A172 (cell line): ENCODE measurements around the gene SPEN. TPM values are rescaled to one million over a fixed set of nuclear protein-coding genes. Genes with fewer than 3 reads are reported as not detected.
"Not testable (repeated sequence)": the region's sequence is repeated elsewhere in the genome, so short reads cannot be mapped to it uniquely, and the experiment has no call there.

ENCODE experiments used
- DNase-seq: peaks from one replicate; pipeline ENCODE4 v3.0.0-alpha.2; 2015; ENCODE audit warnings: low spot score
- total RNA-seq: library from RNA; depleted of rRNA; stranded (reverse); fragments of >200 nt; shearing (Covaris generic); gene quantifications from 2 replicates; pipeline ENCODE4 v1.2.3, GENCODE V29; 2014

Gene SPEN
- total RNA-seq, 1 experiment from 2014 or later, result 15.8 TPM

DNA sequence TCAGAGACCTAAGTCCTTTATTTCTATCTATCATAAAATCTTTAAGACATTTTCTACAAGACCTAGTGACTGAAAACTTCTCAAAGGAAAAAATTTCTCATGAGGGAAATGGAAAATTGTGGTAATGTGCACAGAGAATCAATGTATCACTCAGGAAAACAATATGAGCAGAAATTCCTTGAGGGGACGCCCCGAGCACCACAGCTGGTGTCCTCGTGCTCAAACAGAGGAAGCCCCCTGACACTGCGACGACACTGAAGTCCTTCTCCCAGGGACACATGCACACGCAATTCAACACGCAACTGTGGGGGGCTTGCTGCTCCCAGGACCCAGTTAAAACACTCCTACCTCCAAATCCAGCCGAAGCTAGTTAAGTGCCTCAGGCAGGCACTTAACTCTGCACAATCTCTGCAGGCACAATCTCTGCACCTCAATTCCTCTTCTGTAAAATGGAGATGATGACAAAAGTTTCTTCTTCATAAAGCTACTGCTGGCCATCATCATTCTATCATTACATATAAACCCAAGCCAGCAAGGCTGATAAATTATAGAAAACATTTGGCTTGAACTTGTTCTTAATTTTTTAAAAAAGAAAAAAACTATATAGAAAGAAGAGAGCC lies 112.4 kb downstream of the SPEN start:
- DNase-seq, result no peak

DNA sequence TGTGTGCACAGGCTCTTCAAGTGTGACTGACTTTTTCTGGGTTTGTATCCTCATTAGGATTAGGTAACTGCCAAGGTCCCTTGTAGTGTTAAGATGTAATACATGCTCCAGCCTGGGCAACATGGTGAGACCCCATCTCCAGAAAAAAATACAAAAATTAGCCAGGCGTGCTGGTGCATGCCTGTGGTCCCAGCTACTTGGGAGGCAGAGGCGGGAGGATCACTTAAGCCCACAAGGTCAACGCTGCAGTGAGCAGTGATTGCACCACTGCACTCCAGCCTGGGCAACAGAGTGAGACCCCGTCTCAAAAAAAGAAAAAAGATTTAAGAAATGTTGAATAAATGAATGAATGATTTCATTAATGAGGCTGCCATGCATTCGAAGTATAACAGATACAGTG lies 113.3 kb downstream of the SPEN start:
- DNase-seq, result no peak

DNA sequence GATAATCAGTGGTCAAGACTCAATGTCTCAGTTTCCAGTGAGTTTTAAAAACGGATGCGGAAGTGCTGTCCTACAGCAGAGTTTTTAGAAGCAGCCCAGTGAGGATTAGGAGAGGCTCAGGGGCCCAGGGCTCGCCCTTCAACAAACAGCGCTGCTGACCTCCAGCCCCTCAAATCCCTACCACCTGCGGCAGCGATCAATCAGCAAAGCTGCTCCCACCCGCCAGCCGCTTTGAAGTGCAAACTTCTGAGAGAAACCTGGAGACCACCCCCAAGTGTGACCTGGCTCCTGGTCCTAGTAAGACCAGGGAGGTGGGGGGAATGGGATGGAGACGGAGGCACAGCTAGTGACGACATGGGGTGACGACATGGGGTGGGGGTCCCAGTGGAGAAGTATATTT lies 114.0 kb downstream of the SPEN start:
- DNase-seq, result no peak

DNA sequence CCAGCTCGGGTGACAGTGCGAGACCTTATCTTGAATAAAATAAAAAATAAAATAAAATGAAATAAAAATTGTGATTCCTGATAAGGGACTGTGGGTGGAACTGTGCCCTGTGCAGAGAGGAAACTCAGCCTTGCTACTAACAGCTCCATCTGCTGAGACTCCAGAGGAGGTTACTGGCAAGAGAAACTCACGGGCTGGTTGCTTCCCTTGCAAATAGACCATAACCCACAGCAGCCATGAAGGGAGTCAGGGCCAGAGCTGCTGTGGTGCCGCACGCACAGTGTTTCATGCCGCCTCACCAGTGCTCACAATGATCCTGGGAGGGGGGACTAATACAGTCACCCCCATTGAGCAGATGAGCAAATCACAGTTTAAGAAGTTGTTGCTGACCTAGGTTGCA lies 114.7 kb downstream of the SPEN start:
- no peak for DNase-seq

DNA sequence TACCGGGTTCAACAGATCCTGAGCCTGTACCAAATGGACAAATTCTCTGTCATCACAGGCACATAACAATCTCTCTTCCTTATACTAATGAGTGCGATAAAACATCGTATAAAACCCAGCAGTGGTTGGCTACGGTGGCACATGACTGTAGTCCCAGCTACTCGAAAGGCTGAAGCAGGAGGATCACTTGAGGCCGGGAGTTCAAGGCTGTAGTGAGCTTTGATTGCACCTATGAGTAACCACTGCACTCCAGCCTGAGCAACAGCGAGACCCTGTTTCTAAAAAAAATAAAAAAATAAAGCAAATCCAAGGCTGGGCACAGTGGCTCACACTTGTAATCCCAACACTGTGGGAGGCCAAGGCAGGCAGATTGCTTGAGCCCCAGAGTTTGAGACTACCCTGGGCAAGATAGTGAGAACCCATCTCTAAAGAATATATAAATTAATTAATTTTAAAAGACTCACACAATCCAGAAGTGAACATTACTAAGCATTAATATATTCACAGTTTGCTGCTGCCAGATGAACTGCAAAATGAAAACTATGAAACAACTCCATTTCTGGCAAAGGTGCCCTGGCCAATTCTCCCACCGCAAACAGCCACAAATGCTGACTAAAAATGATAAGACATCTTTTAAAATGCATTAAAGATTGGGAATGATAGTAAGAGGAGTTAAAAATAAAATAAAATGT lies 115.3 kb downstream of the SPEN start:
- DNase-seq, result no peak

DNA sequence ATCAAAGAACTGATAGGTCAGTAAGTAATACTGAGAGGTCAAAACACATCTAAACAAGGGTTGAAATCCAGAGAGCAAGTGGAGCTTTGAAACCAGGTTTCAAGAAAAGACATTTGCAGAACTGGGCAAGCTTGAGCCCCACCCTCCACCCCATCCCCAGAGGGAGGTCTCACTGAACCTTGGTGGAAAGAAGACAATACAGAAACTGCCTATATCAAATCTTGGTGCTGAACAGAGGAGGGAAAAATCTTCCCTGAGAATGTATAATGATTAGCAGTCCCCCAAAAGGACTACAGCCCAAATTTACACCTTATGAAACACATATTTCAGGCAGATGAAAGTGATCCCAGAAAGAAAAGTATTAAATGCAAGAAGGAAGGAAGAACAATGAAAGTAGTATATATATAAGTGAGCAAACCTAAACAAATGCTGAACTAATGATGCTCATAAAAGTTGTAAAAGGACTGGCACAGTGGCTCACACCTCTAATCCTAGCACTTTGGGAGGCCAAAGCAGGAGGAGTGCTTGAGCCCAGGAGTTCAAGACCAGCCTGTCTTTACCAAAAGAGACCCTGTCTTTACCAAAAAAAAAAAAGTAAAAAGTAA lies 116.0 kb downstream of the SPEN start:
- DNase-seq, result no peak

DNA sequence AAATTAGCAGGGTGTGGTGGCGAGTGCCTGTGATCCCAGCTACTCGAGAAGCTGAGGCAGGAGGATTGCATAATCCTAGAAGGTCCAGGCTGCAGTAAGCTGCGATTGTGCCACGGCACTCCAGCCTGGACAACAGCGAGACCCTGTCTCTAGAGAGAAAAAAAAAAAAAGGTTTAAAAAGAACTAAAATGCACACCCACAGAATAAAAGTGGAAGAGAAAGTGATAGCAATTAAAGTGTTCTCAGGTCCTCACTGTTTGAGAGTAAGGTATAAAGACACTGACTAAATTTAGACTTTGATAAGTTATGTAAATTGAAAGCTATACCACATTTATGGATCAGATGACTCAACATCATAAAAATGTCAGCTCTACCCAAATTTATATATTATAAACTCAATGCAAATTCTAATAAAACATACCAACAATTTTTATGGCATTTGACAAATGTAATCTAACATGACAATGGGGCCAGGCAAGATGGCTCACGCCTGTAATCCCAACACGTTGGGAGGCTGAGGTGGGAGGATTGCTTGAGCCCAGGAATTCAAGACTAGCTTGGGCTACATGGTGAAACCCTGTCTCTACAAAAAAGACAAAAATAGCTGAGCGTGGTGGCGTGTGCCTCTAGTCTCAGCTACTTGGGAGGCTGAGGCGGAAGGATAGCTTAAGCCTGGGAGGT lies 116.6 kb downstream of the SPEN start:
- no peak for DNase-seq

DNA sequence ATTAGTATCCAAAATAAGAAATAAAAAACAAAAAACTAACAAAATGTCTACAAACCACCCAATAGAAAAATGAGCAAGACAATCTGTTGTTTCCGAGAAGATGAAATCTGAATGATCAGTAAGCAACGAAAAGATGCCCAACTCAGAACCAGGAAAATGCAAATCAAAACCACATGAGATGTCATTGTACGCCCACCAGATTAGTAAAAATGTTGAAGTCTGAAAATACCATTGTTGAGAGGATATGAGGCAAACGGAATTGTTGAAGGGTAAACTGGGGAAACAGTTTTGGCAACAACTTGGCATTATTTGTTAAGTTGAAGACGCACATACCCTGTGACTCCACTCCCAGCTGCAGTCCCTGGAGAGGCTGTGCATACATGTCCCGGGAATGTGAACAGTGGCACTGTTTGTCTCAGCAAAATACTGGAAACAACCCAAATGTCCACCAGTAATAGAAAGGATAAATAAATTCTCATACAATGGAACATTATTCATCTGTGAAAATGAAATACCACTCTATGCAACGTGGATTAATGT lies 117.8 kb downstream of the SPEN start:
- DNase-seq, result no peak

DNA sequence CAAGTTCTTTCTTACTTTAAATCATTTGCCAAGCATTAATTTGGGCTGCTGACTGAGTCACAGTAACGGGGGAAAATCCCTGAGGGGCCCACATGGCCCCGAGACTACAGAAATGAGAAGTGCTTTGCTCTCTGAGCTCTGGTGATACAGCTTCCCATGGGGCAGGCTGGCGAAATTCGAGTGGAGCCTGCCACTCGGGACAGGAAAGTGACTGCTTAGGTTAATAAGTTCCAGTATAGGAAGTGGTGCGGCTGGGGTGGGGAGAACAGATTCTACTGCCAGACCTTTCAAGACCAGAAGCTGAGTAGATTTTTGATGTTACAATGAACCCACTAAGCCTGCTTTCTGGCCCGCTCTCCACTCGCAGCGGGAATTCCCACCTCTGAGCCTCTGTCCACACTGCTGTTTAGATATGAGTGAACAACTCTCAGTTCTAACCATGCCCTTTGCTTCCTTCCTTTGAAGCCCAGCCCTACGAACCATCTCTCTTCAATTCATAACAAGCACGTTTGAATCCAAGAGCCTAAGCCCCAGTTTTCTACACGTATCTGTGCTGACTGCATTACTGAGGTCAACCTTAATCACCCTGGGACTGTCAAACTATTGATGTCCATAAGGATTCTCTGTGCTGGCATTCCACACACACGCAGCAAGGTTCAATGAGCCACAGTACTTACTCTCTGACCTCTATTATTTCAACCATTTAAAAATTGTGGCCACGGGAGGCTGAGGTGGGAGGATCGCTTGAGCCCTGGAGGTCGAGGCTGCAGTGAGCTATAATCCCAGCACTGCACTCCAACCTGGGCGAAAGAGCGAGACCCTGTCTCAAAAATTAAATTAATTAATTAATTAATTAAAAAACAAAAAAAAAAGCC lies 118.8 kb downstream of the SPEN start:
- DNase-seq, result no peak

DNA sequence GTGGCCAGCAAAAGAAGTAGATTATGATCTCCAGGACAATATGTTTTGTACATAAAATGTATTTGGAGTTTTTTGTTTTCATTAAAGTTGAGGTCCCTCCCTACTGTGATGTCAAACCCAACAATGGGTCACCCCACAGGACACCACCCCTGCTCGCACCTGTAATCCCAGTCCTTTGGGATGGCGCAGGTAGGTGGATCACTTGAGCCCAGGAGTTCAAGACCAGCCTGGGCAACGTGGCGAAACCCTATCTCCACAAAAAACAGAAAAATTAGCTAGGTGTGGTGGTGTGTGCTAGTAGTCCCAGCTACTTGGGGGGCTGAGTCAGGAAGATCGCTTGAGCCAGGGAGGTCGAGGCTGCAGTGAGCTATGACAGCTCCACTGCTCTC lies 119.4 kb downstream of the SPEN start:
- no peak for DNase-seq

DNA sequence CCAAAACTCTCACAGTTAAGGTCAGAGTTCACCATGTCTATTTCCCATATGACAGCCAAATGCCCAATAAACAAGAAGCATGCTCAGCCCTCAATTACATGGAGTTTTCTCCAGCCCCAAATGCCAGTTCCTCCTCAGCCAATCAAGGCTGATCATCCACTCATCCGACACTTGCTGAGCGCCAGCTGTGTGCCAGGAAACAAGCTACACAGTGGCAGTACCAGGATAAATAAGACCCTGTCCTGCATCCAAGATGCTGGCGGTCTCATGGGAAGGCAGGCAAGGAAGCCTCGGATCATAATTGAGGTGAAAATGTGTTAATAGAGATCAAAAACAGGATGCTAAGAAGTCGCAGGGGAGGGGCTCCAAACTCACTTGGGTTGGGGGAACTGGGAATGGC lies 120.7 kb downstream of the SPEN start:
- no peak for DNase-seq

DNA sequence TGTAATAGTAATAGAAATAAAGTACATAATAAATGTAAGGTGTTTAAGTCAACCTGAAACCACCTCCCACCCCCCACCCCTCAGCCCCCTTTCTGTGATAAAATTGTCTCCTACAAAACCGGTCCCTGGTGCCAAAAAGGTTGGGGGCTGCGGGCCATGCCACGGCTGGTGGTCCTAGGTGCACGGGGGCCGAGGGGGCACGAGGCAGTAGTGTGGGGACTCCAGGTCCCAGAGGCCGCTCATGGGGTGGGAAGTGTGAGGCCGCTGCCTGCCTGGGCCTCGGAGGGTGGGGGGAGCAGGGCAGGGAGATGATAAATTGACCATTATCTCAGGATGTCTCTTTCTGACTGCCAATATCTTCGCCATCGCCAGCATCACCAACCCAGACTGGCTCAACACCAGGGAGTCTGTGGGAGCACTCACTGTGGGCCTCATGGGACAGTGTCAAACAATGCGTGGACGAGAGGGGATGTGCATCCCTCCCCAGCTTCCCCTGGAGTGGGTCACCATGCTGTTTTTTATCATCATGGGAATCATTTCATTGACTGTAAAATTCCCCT lies 121.9 kb downstream of the SPEN start:
- DNase-seq, result no peak

DNA sequence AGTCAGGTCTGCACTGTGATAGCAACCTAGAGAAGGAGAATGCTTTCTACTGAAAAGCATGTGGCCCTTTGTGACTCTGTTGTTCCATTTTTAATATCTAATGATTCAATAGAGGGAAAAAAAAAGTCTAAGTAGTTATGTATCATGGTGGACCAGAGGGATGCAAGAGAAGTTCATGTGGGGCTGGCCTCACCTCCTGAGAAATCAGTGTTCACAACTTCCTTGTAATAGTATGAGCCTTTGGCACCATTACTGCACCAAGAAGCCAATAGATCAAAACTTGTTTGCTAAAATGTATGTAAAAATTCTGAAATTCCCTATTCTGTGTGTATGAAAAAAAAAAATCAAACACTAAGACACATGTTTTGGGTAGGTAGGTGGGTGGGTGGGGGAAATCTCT lies 123.4 kb downstream of the SPEN start:
- no peak for DNase-seq

DNA sequence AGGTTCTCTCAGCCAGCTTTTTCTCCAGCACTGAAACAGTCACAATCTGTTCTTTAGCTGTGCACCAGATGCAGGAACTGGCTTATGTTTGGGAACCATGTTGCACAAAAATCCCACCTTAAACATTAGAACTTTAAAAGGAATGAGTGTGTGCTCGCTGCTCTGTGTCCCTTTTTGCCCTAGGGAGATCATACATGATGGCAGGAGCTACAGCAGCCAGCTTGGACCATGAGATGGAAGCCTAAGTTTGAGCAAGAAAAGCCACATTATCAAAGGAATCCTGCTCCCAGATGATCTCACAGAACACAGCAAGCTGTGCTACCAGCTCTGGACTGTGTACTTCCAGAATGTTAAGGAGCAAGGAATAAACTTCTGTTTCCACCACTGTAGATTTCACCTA lies 124.9 kb downstream of the SPEN start:
- DNase-seq, result no peak

DNA sequence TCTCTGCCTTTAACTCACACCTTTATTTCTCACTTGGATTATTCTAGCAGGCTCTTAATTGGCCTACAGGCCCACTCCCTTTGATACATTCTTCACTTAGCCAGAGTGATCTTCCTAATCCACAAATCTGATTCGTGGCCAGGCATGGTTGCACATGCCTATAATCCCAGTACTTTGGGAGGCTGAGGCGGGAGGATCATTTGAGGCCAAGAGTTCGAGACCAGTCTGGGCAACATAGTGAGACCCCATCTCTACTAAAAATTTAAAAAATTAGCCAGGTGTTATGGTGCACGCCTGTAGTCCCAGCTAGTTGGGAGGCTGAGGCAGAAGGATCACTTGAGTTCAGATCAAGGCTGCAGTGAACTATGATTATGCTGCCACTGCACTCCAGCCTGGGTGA lies 126.3 kb downstream of the SPEN start:
- DNase-seq, result no peak

DNA sequence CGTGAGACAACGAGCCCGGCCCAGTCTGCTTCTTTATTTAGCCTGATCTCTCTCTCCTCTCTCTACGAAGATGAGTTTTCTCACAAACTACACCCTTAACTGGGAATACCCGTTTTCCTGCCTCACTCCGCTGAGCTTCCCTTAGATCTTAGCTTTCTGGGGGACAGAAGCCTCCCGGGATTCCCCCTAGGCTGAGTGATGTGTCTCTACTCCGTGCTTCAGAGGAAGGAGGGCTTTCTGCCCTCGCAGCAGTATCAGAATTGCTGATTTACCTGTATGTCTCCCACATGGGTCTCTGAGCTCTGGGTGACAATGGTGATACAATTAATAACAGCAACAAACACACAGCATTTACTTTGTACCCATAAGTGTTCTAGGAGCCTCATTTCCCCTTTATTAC lies 127.3 kb downstream of the SPEN start:
- no peak for DNase-seq

DNA sequence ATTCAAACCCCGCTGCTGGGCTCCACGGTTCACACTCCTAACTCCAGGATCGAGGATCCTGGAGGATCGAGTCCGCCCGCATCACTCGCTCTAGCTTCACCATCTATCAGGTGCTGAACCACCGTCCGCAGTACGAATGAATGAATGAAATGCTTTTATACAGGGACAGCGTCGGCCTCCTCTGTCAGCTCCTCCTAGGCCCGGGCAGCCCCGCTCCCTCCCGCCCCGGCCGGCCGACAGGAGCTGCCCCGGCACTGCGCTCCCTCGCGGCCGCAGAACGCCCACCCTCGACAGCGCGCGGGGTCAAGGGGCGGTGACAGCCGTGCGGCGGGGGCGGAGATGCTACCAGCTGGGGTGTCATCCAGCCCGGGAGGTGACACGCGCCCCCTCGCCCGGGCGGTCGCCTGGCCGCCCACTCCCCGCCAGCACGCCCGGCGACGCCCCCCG lies 127.9 kb downstream of the SPEN start:
- no peak for DNase-seq

DNA sequence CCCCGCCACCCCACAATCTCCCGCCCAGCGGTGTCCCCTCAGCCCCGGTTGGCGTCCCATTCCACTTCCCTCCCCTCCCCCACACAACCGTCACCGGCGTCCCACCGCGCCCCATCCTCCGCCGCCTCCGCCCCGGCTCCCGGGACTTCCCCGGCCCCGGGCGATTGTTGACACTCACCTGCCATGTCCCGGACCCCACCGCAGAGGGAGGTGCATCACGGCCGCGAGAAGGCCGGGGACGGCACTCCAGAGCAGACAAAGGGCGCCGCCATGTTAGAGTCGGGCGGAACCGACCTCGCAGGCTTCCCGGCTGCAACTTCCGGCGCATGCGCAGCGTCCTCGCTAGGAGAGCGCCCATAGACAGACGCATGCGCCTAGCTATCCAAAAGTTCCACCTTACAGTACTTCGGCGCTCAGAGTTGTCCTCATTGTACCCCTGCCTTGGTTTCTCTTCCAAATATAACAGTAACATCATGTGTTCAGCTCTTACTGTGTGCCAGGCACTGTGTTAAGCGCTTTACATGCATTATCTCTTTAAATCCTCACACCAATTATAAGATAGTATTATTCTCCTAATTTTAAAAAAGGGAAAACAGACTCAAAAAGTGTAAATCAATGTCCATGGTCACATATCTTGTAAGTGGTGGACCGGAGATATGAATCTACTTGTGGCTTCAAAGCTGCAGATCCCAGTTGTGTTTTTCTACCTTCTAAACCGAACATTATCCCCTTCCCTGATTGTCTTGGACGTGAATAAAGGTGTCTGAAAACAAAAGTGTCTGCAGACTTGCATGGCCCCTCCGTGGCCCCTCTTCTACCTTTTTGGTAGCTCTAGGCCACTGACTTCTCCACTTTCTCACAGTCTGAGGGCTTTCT lies 128.5 kb downstream of the SPEN start, which contains the start of gene ZBTB17:
Gene ZBTB17 (minus strand): TSS at position 297 of the 876 bp plus-strand sequence. CDS start 27,606 bp downstream, outside the sequence.
- DNase-seq, result peak; percentile 82

DNA sequence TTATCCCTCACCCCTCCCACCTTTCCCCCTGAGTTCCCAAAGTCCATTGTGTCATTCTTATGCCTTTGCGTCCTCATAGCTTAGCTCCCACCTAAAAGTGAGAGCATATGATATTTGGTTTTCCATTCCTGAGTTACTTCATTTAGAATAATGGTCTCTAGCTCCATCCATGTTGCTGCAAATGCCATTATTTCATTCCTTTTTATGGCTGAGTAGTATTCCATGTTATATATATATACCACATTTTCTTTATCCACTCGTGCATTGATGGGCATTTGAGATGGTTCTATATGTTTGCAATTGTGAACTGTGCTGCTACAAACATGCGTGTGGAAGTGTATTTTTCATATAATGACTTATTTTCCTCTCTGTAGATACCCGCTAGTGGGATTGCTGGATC lies 130.4 kb downstream of the SPEN start:
- DNase-seq, result not testable (repeated sequence)

DNA sequence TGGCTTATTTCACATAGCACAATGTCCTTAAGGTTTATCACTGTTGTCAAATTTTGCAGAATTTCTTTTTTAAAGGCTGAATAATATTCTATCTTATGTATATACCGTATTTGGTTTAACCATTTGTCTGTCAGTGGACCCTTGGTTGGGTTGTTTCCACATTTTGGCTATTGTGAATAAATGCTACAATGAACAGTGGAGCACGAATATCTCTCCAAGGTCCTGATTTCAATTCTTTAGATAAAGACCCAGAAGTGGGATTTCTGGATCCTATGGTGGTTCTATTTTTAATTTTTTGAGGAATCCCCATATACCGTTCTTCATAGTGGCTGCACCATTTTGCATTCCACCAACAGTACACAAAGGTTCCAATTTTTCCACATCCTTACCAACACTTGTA lies 134.2 kb downstream of the SPEN start:
- DNase-seq, result no peak
